GM19025 (cell line): ENCODE results near the gene RIMOC1.

Experiments used
- ATAC-seq: cut with Tn5 transposase; IDR thresholded peaks from one replicate; pipeline ENCODE4 v1.9.1; 2021; ENCODE audit warnings: mild to moderate bottlenecking, low read depth, moderate library complexity; ENCODE audit not compliant: unreplicated experiment

The RIMOC1 gene

GRCh38 chr5:41951224-41951623, 47.1 kb downstream of the RIMOC1 start:
- ATAC-seq: no peak
